SU-DHL-6 (cell line): Measurements from ENCODE around the gene FHOD3.

Experiments
- EZH2phosphoT487 ChIP-seq: fragments of 200-600 bp; sonication (generic), shearing (Covaris generic); conservative IDR thresholded peaks from 2 replicates; pipeline ENCODE4 v1.6.1; 2018; ENCODE audit warnings: mild to moderate bottlenecking, antibody characterized with exemption, low read length, moderate library complexity, mixed read lengths
- TF ChIP-seq, protein P1 (sequence below): fragments of 200-600 bp; sonication (generic); IDR thresholded peaks from one replicate; pipeline ENCODE4 v1.5.1; 2017; ENCODE audit warnings: antibody characterized with exemption, mild to moderate bottlenecking, low read length, moderate library complexity; ENCODE audit not compliant: insufficient read depth, poor library complexity, severe bottlenecking

- TF ChIP-seq, protein P1, sequence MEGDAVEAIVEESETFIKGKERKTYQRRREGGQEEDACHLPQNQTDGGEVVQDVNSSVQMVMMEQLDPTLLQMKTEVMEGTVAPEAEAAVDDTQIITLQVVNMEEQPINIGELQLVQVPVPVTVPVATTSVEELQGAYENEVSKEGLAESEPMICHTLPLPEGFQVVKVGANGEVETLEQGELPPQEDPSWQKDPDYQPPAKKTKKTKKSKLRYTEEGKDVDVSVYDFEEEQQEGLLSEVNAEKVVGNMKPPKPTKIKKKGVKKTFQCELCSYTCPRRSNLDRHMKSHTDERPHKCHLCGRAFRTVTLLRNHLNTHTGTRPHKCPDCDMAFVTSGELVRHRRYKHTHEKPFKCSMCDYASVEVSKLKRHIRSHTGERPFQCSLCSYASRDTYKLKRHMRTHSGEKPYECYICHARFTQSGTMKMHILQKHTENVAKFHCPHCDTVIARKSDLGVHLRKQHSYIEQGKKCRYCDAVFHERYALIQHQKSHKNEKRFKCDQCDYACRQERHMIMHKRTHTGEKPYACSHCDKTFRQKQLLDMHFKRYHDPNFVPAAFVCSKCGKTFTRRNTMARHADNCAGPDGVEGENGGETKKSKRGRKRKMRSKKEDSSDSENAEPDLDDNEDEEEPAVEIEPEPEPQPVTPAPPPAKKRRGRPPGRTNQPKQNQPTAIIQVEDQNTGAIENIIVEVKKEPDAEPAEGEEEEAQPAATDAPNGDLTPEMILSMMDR: no peak
- no peak for TF ChIP-seq EZH2phosphoT487
Observed at GRCh38 chr18:36338403-36338933, 41.0 kb downstream of the FHOD3 start.
